CD4-positive, alpha-beta T cell treated with Interleukin-4 for 4 hours (primary cell): ENCODE results near the gene RCC1.
A peak's percentile ranks its signal among the peaks of the same experiment; 100 is the strongest.
"Not testable (repeated sequence)": the region's sequence is repeated elsewhere in the genome, so short reads cannot be mapped to it uniquely, and the experiment has no call there.

Experiments
- DNase-seq: peaks from one replicate; pipeline ENCODE4 v3.0.0-alpha.2; 2020

Gene RCC1

GRCh38 chr1:28551381-28551780, 45.5 kb downstream of the RCC1 start:
- DNase-seq = no peak

GRCh38 chr1:28552758-28553663, 47.2 kb downstream of the RCC1 start, which contains the start of gene TRNAU1AP:
Gene TRNAU1AP, plus strand, starts transcription at chr1:28553085. Its CDS starts 26 bp downstream, at chr1:28553111.
- peak; percentile 97 for DNase-seq

- no peak for DNase-seq
These were observed 55.0 kb downstream of the RCC1 start for GRCh38 chr1:28560886-28561285.

GRCh38 chr1:28564310-28564709, 58.5 kb downstream of the RCC1 start:
- DNase-seq = no peak

- DNase-seq = no peak
These were observed 59.2 kb downstream of the RCC1 start for GRCh38 chr1:28565040-28565439.

- DNase-seq = no peak
These were observed 59.9 kb downstream of the RCC1 start for GRCh38 chr1:28565726-28566125.

- DNase-seq = no peak
These were observed 61.1 kb downstream of the RCC1 start for GRCh38 chr1:28566931-28567330.

GRCh38 chr1:28571911-28572310, 66.1 kb downstream of the RCC1 start:
- DNase-seq = no peak

GRCh38 chr1:28572891-28573290, 67.0 kb downstream of the RCC1 start:
- DNase-seq = not testable (repeated sequence)

- DNase-seq = no peak
These were observed 67.7 kb downstream of the RCC1 start for GRCh38 chr1:28573564-28573963.

GRCh38 chr1:28577052-28577678, 71.3 kb downstream of the RCC1 start:
- no peak for DNase-seq

- no peak for DNase-seq
These were observed 72.1 kb downstream of the RCC1 start for GRCh38 chr1:28577738-28578536.

GRCh38 chr1:28578696-28579218, 72.9 kb downstream of the RCC1 start:
- no peak for DNase-seq

GRCh38 chr1:28579401-28579800, 73.6 kb downstream of the RCC1 start:
- no peak for DNase-seq

GRCh38 chr1:28580722-28581530, 75.1 kb downstream of the RCC1 start:
- peak; percentile 79 for DNase-seq

GRCh38 chr1:28581531-28582247, 75.8 kb downstream of the RCC1 start:
- DNase-seq = peak; percentile 95

- DNase-seq = no peak
These were observed 76.4 kb downstream of the RCC1 start for GRCh38 chr1:28582248-28582615.

GRCh38 chr1:28586585-28587391, 80.9 kb downstream of the RCC1 start:
- DNase-seq = not testable (repeated sequence)
